CD8-positive, alpha-beta memory T cell (primary cell): ENCODE data around the gene KSR1. TPM values are rescaled to one million over a fixed set of nuclear protein-coding genes. Genes with fewer than 3 reads are reported as not detected.

Experiments
- CTCF ChIA-PET: fragments of 350-600 bp; sonication (Branson Sonifier 250); formaldehyde crosslinking; loops from one replicate; lab custom pipeline; 2021; ENCODE audit warnings: antibody characterized with exemption; lab: Charles Lee
- POLR2A ChIA-PET: fragments of 350-600 bp; sonication (Branson Sonifier 250); formaldehyde crosslinking; loops from one replicate; lab custom pipeline; 2021; ENCODE audit warnings: antibody characterized with exemption; lab: Charles Lee
- DNase-seq, 5 donors: peaks; one replicate each; pipeline versions ENCODE4 v3.0.0 to v3.0.0-alpha.2; 2020 to 2022; ENCODE audit warnings: mixed read lengths in 1 of 5
- H3K27ac ChIP-seq: one replicate; pipeline ENCODE4 v1.7.0; 2013; ENCODE audit warnings: low read depth, mild to moderate bottlenecking, low read length, moderate library complexity
- H3K27me3 ChIP-seq: 2 replicates; pipeline ENCODE4 v1.7.0; 2013; ENCODE audit warnings: low read length, mild to moderate bottlenecking; ENCODE audit not compliant: insufficient read depth, poor library complexity, severe bottlenecking
- H3K36me3 ChIP-seq: 2 replicates; pipeline ENCODE4 v1.7.0; 2013; ENCODE audit warnings: mild to moderate bottlenecking, low read length, moderate library complexity; ENCODE audit not compliant: insufficient read depth
- H3K4me1 ChIP-seq: 2 replicates; pipeline ENCODE4 v1.7.0; 2013; ENCODE audit warnings: mild to moderate bottlenecking, low read length, moderate library complexity; ENCODE audit not compliant: insufficient read depth
- H3K4me3 ChIP-seq: 2 replicates; pipeline ENCODE4 v1.7.0; 2013; ENCODE audit warnings: mild to moderate bottlenecking, low read length
- H3K9me3 ChIP-seq: 2 replicates; pipeline ENCODE4 v1.7.0; 2013; ENCODE audit warnings: mild to moderate bottlenecking, low read length
- H3K27ac Mint-ChIP-seq, 8 donors: one replicate each; pipeline ENCODE4 v1.8.0; 2020 to 2021; ENCODE audit warnings: mixed read lengths in 8 of 8, mild to moderate bottlenecking in 6 of 8, inconsistent platforms in 3 of 8, moderate library complexity in 3 of 8
- H3K27me3 Mint-ChIP-seq, 2 donors: one replicate each; pipeline ENCODE4 v1.8.0; 2020 to 2021; ENCODE audit warnings: mixed read lengths in 2 of 2, mild to moderate bottlenecking in 1 of 2, moderate library complexity in 1 of 2
- H3K36me3 Mint-ChIP-seq, 3 donors: one replicate each; pipeline ENCODE4 v1.8.0; 2020 to 2021; ENCODE audit warnings: mixed read lengths in 3 of 3, inconsistent platforms in 1 of 3, mild to moderate bottlenecking in 1 of 3
- H3K4me1 Mint-ChIP-seq, 3 donors: one replicate each; pipeline ENCODE4 v1.8.0; 2020 to 2021; ENCODE audit warnings: mixed read lengths in 3 of 3, inconsistent platforms in 1 of 3, mild to moderate bottlenecking in 1 of 3
- H3K4me3 Mint-ChIP-seq, 7 donors: one replicate each; pipeline ENCODE4 v1.8.0; 2020 to 2021; ENCODE audit warnings: mixed read lengths in 7 of 7, mild to moderate bottlenecking in 6 of 7, moderate library complexity in 4 of 7, inconsistent platforms in 2 of 7
- H3K9me3 Mint-ChIP-seq, 5 donors: one replicate each; pipeline ENCODE4 v1.8.0; 2020 to 2022; ENCODE audit warnings: mixed read lengths in 5 of 5, mild to moderate bottlenecking in 3 of 5, moderate library complexity in 2 of 5, inconsistent platforms in 1 of 5
- polyA plus RNA-seq: library from polyadenylated mRNA; unstranded; fragments of 300-500 nt; fragmentation: Illumina TruSeq; gene quantifications from one replicate; pipeline ENCODE4 v1.2.3, GENCODE V29; 2021
- total RNA-seq, 2 experiments: library from RNA; stranded (reverse); gene quantifications; one replicate each; pipeline ENCODE4 v1.2.3, GENCODE V29; 2021

KSR1 gene
- total and polyA plus RNA-seq, 3 experiments from 2014 or later = 2.9 to 26.9 (median 26.3) TPM

DNA sequence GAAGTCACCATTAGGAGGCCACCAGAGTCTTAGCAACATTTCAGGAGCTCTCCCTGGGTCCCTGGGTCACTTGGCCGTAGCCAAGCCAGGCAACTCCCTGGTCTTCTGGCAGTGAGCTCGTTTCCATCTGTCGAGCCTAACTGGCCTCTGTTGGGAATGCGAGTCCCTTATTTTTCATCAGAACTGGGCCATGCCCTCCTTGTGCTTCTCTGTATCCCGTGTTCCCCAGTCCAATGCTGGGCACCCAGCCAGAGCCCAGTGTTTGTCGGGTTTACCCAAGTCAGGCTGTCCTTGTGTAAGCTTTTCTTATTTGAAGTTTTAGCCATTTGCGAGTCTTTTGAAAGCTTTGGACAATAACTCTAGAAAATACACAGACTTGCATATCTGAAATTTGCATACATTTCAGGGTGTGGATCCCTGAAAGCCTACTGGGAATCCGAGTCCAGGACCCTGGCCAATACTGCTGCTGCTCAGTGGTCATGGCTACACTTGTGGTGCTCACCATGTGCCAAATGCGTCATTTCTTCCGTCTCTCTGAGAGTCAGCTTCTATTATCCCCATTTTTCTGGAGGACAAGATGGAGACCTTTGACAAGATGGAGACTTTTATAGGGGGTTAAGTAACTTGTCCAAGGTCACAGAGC lies 93.1 kb downstream of the KSR1 start:
- Mint-ChIP-seq H3K9me3 (no peaks in the 10 kb centered on the region), H3K36me3 (peaks cover 0 to 26% (median 10%) of the 10 kb centered on the region in 3 donors), H3K4me1 (peaks cover 28 to 35% (median 29%) of the 10 kb centered on the region in 3 donors), H3K27me3 (peaks cover 0 to 2% of the 10 kb centered on the region in 2 donors), H3K4me3 (no peak overlapping the region), H3K27ac (peak overlapping the region in 1 of 8 donors; percentile 81)
- DNase-seq = no peak
- ChIA-PET POLR2A (no interaction called here), CTCF (no interaction called here)
- H3K4me3 ChIP-seq = no peak overlapping the region
- H3K27ac ChIP-seq = no peak overlapping the region
- H3K4me1 ChIP-seq = peaks cover 10% of the 10 kb centered on the region
- H3K27me3 ChIP-seq = no peaks in the 10 kb centered on the region
- H3K36me3 ChIP-seq = no peaks in the 10 kb centered on the region
- no peaks in the 10 kb centered on the region for H3K9me3 ChIP-seq

DNA sequence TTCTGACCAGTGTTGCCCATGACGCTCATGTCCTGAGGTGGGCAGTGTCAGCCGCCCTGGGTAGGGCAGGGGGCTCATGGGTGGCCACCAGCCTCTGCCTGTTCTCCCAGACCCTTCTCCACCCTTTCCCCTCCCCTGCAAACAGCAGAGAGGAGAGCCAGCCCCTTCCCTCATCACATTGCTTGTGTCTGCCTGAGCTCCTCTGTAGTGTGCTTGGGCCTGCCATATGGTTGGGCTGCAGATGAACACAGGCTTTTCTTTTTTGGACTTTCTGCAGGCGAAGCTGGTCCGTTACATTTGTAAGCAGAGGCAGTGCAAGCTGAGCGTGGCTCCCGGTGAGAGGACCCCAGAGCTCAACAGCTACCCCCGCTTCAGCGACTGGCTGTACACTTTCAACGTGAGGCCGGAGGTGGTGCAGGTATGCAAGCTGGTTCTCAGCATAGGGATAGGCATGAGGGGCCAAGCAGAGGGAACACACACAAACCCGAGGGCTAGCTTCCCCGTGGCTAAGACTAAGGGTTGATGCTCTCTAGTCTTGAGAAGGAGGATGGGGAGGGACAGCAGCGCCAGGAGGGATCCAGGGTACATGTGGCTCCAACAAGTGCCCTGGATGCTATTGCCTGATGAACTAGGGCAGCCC lies 94.2 kb downstream of the KSR1 start:
- Histone ChIP-seq H3K4me1 (no peaks in the 10 kb centered on the region), H3K9me3 (no peaks in the 10 kb centered on the region), H3K4me3 (no peak overlapping the region), H3K36me3 (no peaks in the 10 kb centered on the region), H3K27me3 (no peaks in the 10 kb centered on the region), H3K27ac (no peak overlapping the region)
- Mint-ChIP-seq H3K4me3 (no peak overlapping the region), H3K36me3 (peaks cover 0 to 33% (median 10%) of the 10 kb centered on the region in 3 donors), H3K4me1 (peaks cover 22 to 32% (median 24%) of the 10 kb centered on the region in 3 donors), H3K27ac (peak overlapping the region in 1 of 8 donors; percentile 23), H3K9me3 (no peaks in the 10 kb centered on the region), H3K27me3 (no peaks in the 10 kb centered on the region)
- CTCF ChIA-PET = no interaction called here
- no peak for DNase-seq
- POLR2A ChIA-PET = no interaction called here

DNA sequence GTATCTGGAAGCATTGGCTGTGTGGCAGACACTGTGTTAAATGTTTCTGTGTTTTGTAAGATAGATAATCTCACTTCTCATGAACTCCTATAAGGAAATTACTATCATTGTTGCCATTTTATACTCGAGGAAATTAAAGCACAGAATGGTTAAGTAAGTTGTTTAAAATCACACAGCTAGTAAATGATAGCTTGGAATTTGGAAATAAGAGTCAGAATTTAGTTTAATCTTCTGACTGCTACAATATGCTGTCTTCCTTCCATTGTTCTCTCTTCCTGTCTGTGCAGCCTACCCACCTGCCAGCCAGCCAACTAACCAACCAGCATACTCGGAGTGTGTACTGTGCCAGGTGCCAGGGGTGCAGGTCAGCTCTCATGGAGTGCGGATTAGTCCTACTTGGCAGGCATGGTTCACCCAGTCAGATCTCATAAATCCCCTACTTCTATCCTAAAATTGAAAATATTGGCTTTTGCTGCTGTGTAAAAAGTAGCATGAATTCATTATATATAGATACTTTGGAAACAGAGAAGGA lies 94.8 kb downstream of the KSR1 start:
- Histone ChIP-seq H3K36me3 (no peaks in the 10 kb centered on the region), H3K27me3 (no peaks in the 10 kb centered on the region), H3K27ac (no peak overlapping the region), H3K4me3 (no peak overlapping the region), H3K4me1 (no peaks in the 10 kb centered on the region), H3K9me3 (no peaks in the 10 kb centered on the region)
- H3K27ac Mint-ChIP-seq = no peak overlapping the region
- ChIA-PET CTCF (no interaction called here), POLR2A (no interaction called here)
- no peaks in the 10 kb centered on the region for H3K9me3 Mint-ChIP-seq
- no peak for DNase-seq
- peaks cover 0 to 35% (median 10%) of the 10 kb centered on the region in 3 donors for H3K36me3 Mint-ChIP-seq
- no peak overlapping the region for H3K4me3 Mint-ChIP-seq
- no peaks in the 10 kb centered on the region for H3K27me3 Mint-ChIP-seq
- peaks cover 16 to 27% (median 19%) of the 10 kb centered on the region in 3 donors for H3K4me1 Mint-ChIP-seq

DNA sequence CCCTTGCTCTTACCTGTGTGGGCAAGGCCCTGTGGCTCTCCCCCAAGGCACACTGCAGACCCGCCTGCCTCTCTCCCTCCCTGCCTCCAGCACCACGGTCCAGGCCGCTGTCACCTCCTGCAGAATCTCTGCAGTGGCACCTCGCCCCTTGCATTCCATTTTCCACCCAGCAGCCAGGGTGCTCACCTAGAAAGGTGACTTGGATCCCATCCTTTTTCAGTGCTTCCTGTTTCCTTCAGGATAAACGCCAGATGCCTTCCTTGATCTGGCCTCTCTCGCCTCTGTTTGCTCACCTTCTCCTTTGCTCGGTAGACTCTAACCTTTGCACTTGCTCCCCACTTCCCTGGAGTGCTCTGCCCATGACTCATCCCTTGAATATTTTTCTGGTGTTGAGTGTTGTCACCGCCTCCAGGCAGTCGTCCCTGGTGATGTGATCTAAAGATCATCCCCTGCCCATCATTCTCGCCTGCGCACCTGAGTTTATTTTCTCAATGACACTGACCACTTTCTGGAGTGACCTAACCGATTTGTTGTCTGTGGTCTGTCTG lies 95.5 kb downstream of the KSR1 start:
- Histone ChIP-seq H3K27me3 (no peaks in the 10 kb centered on the region), H3K4me3 (no peak overlapping the region), H3K4me1 (no peaks in the 10 kb centered on the region), H3K27ac (no peak overlapping the region), H3K9me3 (no peaks in the 10 kb centered on the region), H3K36me3 (no peaks in the 10 kb centered on the region)
- H3K4me1 Mint-ChIP-seq = peaks cover 9 to 19% (median 12%) of the 10 kb centered on the region in 3 donors
- no peak overlapping the region for H3K4me3 Mint-ChIP-seq
- POLR2A ChIA-PET = no interaction called here
- H3K27ac Mint-ChIP-seq = peak overlapping the region in 2 of 8 donors; percentile 67 to 79
- no peaks in the 10 kb centered on the region for H3K9me3 Mint-ChIP-seq
- no peak for DNase-seq
- CTCF ChIA-PET = no interaction called here
- peaks cover 0 to 36% (median 10%) of the 10 kb centered on the region in 3 donors for H3K36me3 Mint-ChIP-seq
- H3K27me3 Mint-ChIP-seq = no peaks in the 10 kb centered on the region

DNA sequence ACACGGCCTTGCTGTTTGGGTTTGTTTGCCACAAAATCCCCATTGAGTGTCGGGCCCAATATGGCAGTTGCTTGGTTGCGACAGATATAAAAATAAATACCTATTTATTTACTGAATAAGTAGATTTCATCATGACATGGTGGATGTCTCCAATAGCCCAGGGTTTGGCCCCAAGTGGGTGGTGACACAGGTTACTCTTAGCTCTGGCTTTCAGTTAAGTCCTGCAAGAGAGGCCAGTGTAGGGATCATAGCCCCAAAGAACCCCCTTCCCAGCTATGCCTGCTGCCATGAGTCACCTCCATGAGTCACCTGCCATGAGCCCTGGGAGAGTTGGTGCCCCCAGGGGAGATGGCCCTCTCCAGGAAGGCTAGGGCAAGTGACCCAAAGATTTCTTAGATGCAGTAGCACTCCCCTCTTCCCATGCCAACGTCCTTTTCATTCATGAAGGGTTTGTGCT lies 96.1 kb downstream of the KSR1 start:
- no peak for DNase-seq
- H3K36me3 ChIP-seq = no peaks in the 10 kb centered on the region
- Mint-ChIP-seq H3K36me3 (peaks cover 0 to 38% (median 10%) of the 10 kb centered on the region in 3 donors), H3K27me3 (no peaks in the 10 kb centered on the region), H3K27ac (peak overlapping the region in 1 of 8 donors; percentile 18), H3K9me3 (no peaks in the 10 kb centered on the region), H3K4me3 (no peak overlapping the region), H3K4me1 (peaks cover 5 to 14% (median 7%) of the 10 kb centered on the region in 3 donors)
- H3K9me3 ChIP-seq = no peaks in the 10 kb centered on the region
- ChIA-PET POLR2A (no interaction called here), CTCF (no interaction called here)
- no peaks in the 10 kb centered on the region for H3K4me1 ChIP-seq
- H3K4me3 ChIP-seq = no peak overlapping the region
- no peaks in the 10 kb centered on the region for H3K27me3 ChIP-seq
- H3K27ac ChIP-seq = no peak overlapping the region

DNA sequence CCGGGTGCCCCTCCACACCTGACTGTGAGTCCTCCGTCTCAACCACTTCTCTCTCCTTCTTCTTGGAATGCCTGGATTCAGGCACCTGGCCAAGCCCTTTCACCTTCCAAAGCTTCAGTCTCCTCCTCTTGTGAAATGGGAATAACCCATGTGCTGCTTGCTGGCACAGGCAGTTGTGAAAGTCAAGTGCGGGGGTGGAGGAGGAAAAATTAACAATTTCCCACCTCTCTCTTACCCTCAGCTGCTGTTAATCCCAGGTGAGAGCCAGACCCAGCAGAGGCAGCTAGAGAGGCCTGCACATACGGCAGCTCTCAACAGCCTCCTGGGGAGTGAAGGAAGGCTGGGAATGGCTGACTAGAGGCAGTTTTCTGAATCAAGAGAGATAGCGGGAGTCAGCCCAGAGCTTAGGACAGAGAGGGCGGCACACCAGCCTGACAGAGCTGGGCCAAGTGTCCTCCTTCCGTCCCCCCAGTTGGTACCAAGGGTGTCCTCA lies 96.8 kb downstream of the KSR1 start:
- Mint-ChIP-seq H3K9me3 (no peaks in the 10 kb centered on the region), H3K4me1 (peaks cover 5 to 14% (median 7%) of the 10 kb centered on the region in 3 donors), H3K27me3 (no peaks in the 10 kb centered on the region), H3K27ac (peak overlapping the region in 1 of 8 donors; percentile 34), H3K36me3 (peaks cover 0 to 44% (median 11%) of the 10 kb centered on the region in 3 donors), H3K4me3 (no peak overlapping the region)
- Histone ChIP-seq H3K36me3 (no peaks in the 10 kb centered on the region), H3K4me3 (no peak overlapping the region), H3K27ac (no peak overlapping the region), H3K27me3 (no peaks in the 10 kb centered on the region), H3K9me3 (no peaks in the 10 kb centered on the region), H3K4me1 (no peaks in the 10 kb centered on the region)
- ChIA-PET POLR2A (no interaction called here), CTCF (interaction anchor here (0.6 kb wide), 1 partner anchor 47 kb away, joined by 4 read pairs; no protein-coding TSS in a partner anchor)
- no peak for DNase-seq

DNA sequence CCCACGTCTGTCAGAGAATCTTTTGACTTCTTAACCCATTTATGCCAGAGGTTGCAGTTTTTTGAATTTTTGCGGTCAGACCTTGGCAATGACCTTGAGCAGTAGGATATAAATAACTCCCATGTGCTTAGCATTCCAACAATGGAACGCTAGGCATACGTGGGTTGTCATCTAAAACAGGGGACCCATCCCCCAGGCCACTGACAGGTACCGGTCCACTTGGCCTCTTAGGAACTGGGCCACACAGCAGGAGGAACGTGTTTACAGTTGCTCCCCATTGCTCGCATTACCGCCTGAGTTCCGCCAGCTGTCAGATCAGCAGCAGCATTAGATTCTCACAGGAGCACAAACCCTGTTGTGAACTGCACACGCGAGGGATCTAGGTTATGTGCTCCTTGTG lies 97.9 kb downstream of the KSR1 start:
- DNase-seq = no peak
- no peaks in the 10 kb centered on the region for H3K27me3 ChIP-seq
- no peaks in the 10 kb centered on the region for H3K9me3 ChIP-seq
- H3K36me3 ChIP-seq = no peaks in the 10 kb centered on the region
- Mint-ChIP-seq H3K27ac (peak overlapping the region in 1 of 8 donors; percentile 38), H3K4me1 (peaks cover 5 to 14% (median 7%) of the 10 kb centered on the region in 3 donors), H3K36me3 (peaks cover 0 to 53% (median 13%) of the 10 kb centered on the region in 3 donors), H3K9me3 (no peaks in the 10 kb centered on the region), H3K27me3 (no peaks in the 10 kb centered on the region), H3K4me3 (no peak overlapping the region)
- ChIA-PET POLR2A (no interaction called here), CTCF (no interaction called here)
- no peaks in the 10 kb centered on the region for H3K4me1 ChIP-seq
- H3K4me3 ChIP-seq = no peak overlapping the region
- H3K27ac ChIP-seq = no peak overlapping the region

DNA sequence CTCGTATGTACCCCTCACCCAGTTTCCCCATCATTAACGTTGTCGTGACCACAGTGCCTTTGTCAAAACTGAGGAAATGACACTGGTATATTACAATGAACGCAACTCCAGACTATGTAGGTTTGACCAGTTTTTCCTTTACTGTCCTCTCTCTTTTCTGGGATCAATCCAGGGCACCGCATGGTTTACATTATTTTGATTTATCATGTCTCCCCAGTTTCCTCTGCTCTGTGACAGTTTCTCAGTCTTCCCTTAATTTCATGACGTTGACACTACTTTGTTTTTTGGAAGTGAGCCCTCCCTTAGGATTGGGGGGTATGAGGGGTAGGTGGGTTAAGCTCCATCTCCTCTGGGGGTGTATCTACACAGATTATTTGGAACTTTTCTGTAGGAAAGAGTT lies 98.7 kb downstream of the KSR1 start:
- Mint-ChIP-seq H3K4me1 (peaks cover 5 to 14% (median 7%) of the 10 kb centered on the region in 3 donors), H3K36me3 (peaks cover 3 to 61% (median 14%) of the 10 kb centered on the region in 3 donors), H3K4me3 (no peak overlapping the region), H3K27ac (peak overlapping the region in 2 of 8 donors; percentile 5 to 9), H3K27me3 (no peaks in the 10 kb centered on the region), H3K9me3 (no peaks in the 10 kb centered on the region)
- no peak for DNase-seq
- H3K27me3 ChIP-seq = no peaks in the 10 kb centered on the region
- CTCF ChIA-PET = no interaction called here
- no peak overlapping the region for H3K4me3 ChIP-seq
- H3K36me3 ChIP-seq = no peaks in the 10 kb centered on the region
- no peaks in the 10 kb centered on the region for H3K9me3 ChIP-seq
- H3K27ac ChIP-seq = no peak overlapping the region
- no peaks in the 10 kb centered on the region for H3K4me1 ChIP-seq
- POLR2A ChIA-PET = no interaction called here
